GM04504 (cell line): Measurements from ENCODE around the gene AKT1S1.
"Not testable (repeated sequence)": the region's sequence is repeated elsewhere in the genome, so short reads cannot be mapped to it uniquely, and the experiment has no call there.

Experiments
- DNase-seq: peaks from one replicate; pipeline ENCODE4 v3.0.0-alpha.2; 2012; ENCODE audit warnings: low read depth

The AKT1S1 gene

GRCh38 chr19:49836176-49837008 lies 40.8 kb downstream of the AKT1S1 start:
- DNase-seq, result no peak

- no peak for DNase-seq
Measured at GRCh38 chr19:49835562-49835961, 41.6 kb downstream of the AKT1S1 start.

GRCh38 chr19:49833599-49833998 lies 43.6 kb downstream of the AKT1S1 start:
- no peak for DNase-seq

GRCh38 chr19:49832556-49832955 lies 44.6 kb downstream of the AKT1S1 start:
- DNase-seq, result no peak

GRCh38 chr19:49831592-49831991 lies 45.6 kb downstream of the AKT1S1 start:
- DNase-seq, result no peak

- no peak for DNase-seq
Measured at GRCh38 chr19:49830766-49831165, 46.4 kb downstream of the AKT1S1 start.

GRCh38 chr19:49829721-49830120 lies 47.4 kb downstream of the AKT1S1 start:
- DNase-seq, result no peak

- DNase-seq, result no peak
Measured at GRCh38 chr19:49829200-49829599, 48.0 kb downstream of the AKT1S1 start.

GRCh38 chr19:49827034-49827433 lies 50.1 kb downstream of the AKT1S1 start:
- DNase-seq, result no peak

- DNase-seq, result no peak
Measured at GRCh38 chr19:49824662-49825061, 52.5 kb downstream of the AKT1S1 start.

- DNase-seq, result no peak
Measured at GRCh38 chr19:49823472-49823871, 53.7 kb downstream of the AKT1S1 start.

GRCh38 chr19:49820125-49820524 lies 57.0 kb downstream of the AKT1S1 start:
- DNase-seq, result no peak

GRCh38 chr19:49819452-49820115 lies 57.6 kb downstream of the AKT1S1 start:
- DNase-seq, result not testable (repeated sequence)
